ENCODE measurements around the gene PUS1. TPM values are rescaled to one million over a fixed set of nuclear protein-coding genes. Genes with fewer than 3 reads are reported as not detected.

Gene PUS1
- total and polyA plus RNA-seq, 10 of the 15 experiments (the other 5 are each of a cell fraction or from before 2014, with no cell fraction given), result 1.3 to 74.2 (median 25.4) TPM

GRCh38 chr12:131979606-131980005 lies 50.5 kb downstream of the PUS1 start (continued):
- no peak for TF ChIP-seq CEBPZ (IDR thresholded peaks at IDR 0.05; ENCODE audit: low read depth, low read length)
- no peak for TF ChIP-seq ZNF274 (IDR thresholded peaks at IDR 0.05; ENCODE audit: insufficient read depth, insufficient read length)
- no peak for TF ChIP-seq BRCA1 (IDR thresholded peaks at IDR 0.05; ENCODE audit: low read depth, low read length)
- no peak for TF ChIP-seq IRF3 (IDR thresholded peaks at IDR 0.05)
- TF ChIP-seq CTCF (IDR thresholded peaks at IDR 0.05 in 2 of 3, conservative IDR thresholded peaks at IDR 0.05 in 1 of 3; ENCODE audit: control insufficient read depth in 2 of 3, extremely low read depth in 1 of 3, insufficient read depth in 1 of 3, low read depth in 3 of 3, low read length in 3 of 3), result no peak

GRCh38 chr12:131980263-131980662 lies 51.2 kb downstream of the PUS1 start:
- in situ Hi-C loops (cut with MboI) (no loop called here), intact Hi-C loops (cut with micrococcal nuclease; ENCODE audit: unreplicated experiment) (no loop called here)
- no peaks in the 10 kb centered on the region for H3K27me3 ChIP-seq (replicated peaks in 1 of 2; ENCODE audit: control insufficient read depth in 2 of 2, insufficient read depth in 2 of 2, low read length in 1 of 2)
- CTCF ChIA-PET, result no interaction called here
- 74% methylated on average over 3 of the region's 3 CpGs for WGBS (ENCODE audit: insufficient coverage, insufficient replicate concordance, low lambda C conversion rate, missing lambda C conversion rate)
- H3K27ac ChIP-seq (ENCODE audit: control insufficient read depth, insufficient read depth), result no peak overlapping the region
- no peak for FAIRE-seq
- H3K9me3 ChIP-seq (replicated peaks; ENCODE audit: control insufficient read depth, insufficient read depth, low read length), result no peaks in the 10 kb centered on the region
- no peaks in the 10 kb centered on the region for H3K79me2 ChIP-seq (ENCODE audit: control insufficient read depth, insufficient read depth, low read length)
- no peak for DNase-seq (ENCODE audit: low read depth, low spot score)
- POLR2A ChIA-PET, result no interaction called here
- no peak overlapping the region for H3K4me3 ChIP-seq
- ATAC-seq, result no peak
- peaks cover 18 to 22% of the 10 kb centered on the region in 2 experiments for H3K36me3 ChIP-seq (ENCODE audit: control insufficient read depth in 2 of 2, insufficient read depth in 2 of 2, low read length in 1 of 2)
- no peak overlapping the region for H3K4me2 ChIP-seq (ENCODE audit: control insufficient read depth, insufficient read depth)
- BruUV-seq (replicated peaks), result no TSS peak
- no peaks in the 10 kb centered on the region for H3K4me1 ChIP-seq (ENCODE audit: control insufficient read depth, insufficient read depth, low read length)
- RAD21 ChIA-PET (ENCODE audit: unreplicated experiment), result no interaction called here
- no peaks in the 10 kb centered on the region; the same call in 1 of the 2 replicates for H4K20me1 ChIP-seq (ENCODE audit: control insufficient read depth, insufficient read depth)
- no peak overlapping the region for H3K9ac ChIP-seq (ENCODE audit: control insufficient read depth, insufficient read depth, low read length)
- TF ChIP-seq MTA3 (IDR thresholded peaks at IDR 0.05; ENCODE audit: borderline replicate concordance, low read length) (no peak), SMC3 (IDR thresholded peaks at IDR 0.05; ENCODE audit: borderline replicate concordance, low read length) (peak; percentile 7; the same call in 1 of the 2 replicates), RAD21 (IDR thresholded peaks at IDR 0.05; ENCODE audit: insufficient read depth, low read depth, low read length) (0 out of 2 replicates have a peak, but pooled peaks have one; percentile 5), ELK1 (IDR thresholded peaks at IDR 0.05; ENCODE audit: low read depth, low read length) (no peak), CHD4 (IDR thresholded peaks at IDR 0.05) (no peak)
- SMC1A ChIA-PET (ENCODE audit: uncharacterized antibody, unreplicated experiment), result no interaction called here
- no peak overlapping the region for H2AFZ ChIP-seq (ENCODE audit: control insufficient read depth, low read depth, low read length)

All from GM12878 (cell line).